Thymus (tissue), 14 donors: ENCODE measurements around the gene STARD8. TPM values are rescaled to one million over a fixed set of nuclear protein-coding genes. Genes with fewer than 3 reads are reported as not detected.
"Not testable (repeated sequence)": the region's sequence is repeated elsewhere in the genome, so short reads cannot be mapped to it uniquely, and the experiment has no call there.

Experiments
- DNase-seq, 9 donors: peaks; one replicate each; pipeline ENCODE4 v3.0.0-alpha.2; 2013; ENCODE audit warnings: low spot score in 9 of 9, low read depth in 6 of 9, missing footprints in 1 of 9
- H3K27ac ChIP-seq, 2 donors: one replicate each; pipeline ENCODE4 v1.5.1; 2013; ENCODE audit warnings: control low read depth in 1 of 2, low read depth in 1 of 2, low read length in 1 of 2, mild to moderate bottlenecking in 1 of 2, moderate library complexity in 1 of 2
- H3K27me3 ChIP-seq, 2 donors: one replicate each; pipeline ENCODE4 v1.5.1; 2013; ENCODE audit warnings: low read length in 1 of 2; ENCODE audit not compliant: control insufficient read depth in 2 of 2, insufficient read depth in 1 of 2
- H3K36me3 ChIP-seq, 2 donors: one replicate each; pipeline ENCODE4 v1.5.1; 2013; ENCODE audit warnings: low read length in 1 of 2, mild to moderate bottlenecking in 1 of 2, moderate library complexity in 1 of 2; ENCODE audit not compliant: control insufficient read depth in 2 of 2, insufficient read depth in 2 of 2
- H3K4me1 ChIP-seq, 2 donors: one replicate each; pipeline ENCODE4 v1.5.1; 2013; ENCODE audit warnings: low read length in 2 of 2; ENCODE audit not compliant: control insufficient read depth in 2 of 2, insufficient read depth in 2 of 2
- H3K4me3 ChIP-seq, 2 donors: one replicate each; pipeline ENCODE4 v1.5.1; 2013; ENCODE audit warnings: low read length in 2 of 2, control low read depth in 1 of 2, mild to moderate bottlenecking in 1 of 2
- H3K9me3 ChIP-seq, 2 donors: one replicate each; pipeline ENCODE4 v1.5.1; 2013; ENCODE audit warnings: low read length in 1 of 2, mild to moderate bottlenecking in 1 of 2; ENCODE audit not compliant: control insufficient read depth in 2 of 2, insufficient read depth in 1 of 2
- WGBS: extraction: QIAGEN DNeasy Blood & Tissue Kit; methylation state at CpG from one replicate; pipeline ENCODE4 v1.1.7; 2013; 5-methylcytosine and 5-hydroxymethylcytosine counted together
- long read RNA-seq, 10 donors: transcript quantifications; one replicate each; lab custom pipeline, GENCODE V29; 2026
- polyA plus RNA-seq: library from polyadenylated mRNA; stranded (reverse); fragments of 200-250 nt; gene quantifications from one replicate; pipeline ENCODE4 v1.2.3, GENCODE V29; 2013
- total RNA-seq: library from RNA; stranded (reverse); fragments of 120-200 nt; gene quantifications from one replicate; pipeline ENCODE4 v1.2.4, GENCODE V29; 2013
- donor health status: healthy.

The STARD8 gene, protein sequence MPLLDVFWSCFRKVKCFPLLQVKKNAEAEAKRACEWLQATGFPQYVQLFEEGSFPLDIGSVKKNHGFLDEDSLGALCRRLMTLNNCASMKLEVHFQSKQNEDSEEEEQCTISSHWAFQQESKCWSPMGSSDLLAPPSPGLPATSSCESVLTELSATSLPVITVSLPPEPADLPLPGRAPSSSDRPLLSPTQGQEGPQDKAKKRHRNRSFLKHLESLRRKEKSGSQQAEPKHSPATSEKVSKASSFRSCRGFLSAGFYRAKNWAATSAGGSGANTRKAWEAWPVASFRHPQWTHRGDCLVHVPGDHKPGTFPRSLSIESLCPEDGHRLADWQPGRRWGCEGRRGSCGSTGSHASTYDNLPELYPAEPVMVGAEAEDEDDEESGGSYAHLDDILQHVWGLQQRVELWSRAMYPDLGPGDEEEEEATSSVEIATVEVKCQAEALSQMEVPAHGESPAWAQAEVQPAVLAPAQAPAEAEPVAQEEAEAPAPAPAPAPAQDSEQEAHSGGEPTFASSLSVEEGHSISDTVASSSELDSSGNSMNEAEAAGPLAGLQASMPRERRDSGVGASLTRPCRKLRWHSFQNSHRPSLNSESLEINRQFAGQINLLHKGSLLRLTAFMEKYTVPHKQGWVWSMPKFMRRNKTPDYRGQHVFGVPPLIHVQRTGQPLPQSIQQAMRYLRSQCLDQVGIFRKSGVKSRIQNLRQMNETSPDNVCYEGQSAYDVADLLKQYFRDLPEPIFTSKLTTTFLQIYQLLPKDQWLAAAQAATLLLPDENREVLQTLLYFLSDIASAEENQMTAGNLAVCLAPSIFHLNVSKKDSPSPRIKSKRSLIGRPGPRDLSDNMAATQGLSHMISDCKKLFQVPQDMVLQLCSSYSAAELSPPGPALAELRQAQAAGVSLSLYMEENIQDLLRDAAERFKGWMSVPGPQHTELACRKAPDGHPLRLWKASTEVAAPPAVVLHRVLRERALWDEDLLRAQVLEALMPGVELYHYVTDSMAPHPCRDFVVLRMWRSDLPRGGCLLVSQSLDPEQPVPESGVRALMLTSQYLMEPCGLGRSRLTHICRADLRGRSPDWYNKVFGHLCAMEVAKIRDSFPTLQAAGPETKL
- total RNA-seq (1.9 TPM), polyA plus RNA-seq (2.8 TPM)
- long read RNA-seq, donor 1: 0 reads
- long read RNA-seq, donor 2, full-length matches to known transcripts: 2 of 2 reads
- long read RNA-seq, donor 2, partial matches to known transcripts: 0 of 2 reads
- long read RNA-seq, donor 2, other reads (novel, unspliced or antisense): 0 of 2 reads
- long read RNA-seq, donor 3: 0 reads
- long read RNA-seq, donor 4: 0 reads
- long read RNA-seq, donor 5: 0 reads
- long read RNA-seq, donor 6, full-length matches to known transcripts: 1 of 1 reads
- long read RNA-seq, donor 6, partial matches to known transcripts: 0 of 1 reads
- long read RNA-seq, donor 6, other reads (novel, unspliced or antisense): 0 of 1 reads
- long read RNA-seq, donor 7: 0 reads
- long read RNA-seq, donor 8: 0 reads
- long read RNA-seq, donor 9: 0 reads
- long read RNA-seq, donor 10: 0 reads

DNA sequence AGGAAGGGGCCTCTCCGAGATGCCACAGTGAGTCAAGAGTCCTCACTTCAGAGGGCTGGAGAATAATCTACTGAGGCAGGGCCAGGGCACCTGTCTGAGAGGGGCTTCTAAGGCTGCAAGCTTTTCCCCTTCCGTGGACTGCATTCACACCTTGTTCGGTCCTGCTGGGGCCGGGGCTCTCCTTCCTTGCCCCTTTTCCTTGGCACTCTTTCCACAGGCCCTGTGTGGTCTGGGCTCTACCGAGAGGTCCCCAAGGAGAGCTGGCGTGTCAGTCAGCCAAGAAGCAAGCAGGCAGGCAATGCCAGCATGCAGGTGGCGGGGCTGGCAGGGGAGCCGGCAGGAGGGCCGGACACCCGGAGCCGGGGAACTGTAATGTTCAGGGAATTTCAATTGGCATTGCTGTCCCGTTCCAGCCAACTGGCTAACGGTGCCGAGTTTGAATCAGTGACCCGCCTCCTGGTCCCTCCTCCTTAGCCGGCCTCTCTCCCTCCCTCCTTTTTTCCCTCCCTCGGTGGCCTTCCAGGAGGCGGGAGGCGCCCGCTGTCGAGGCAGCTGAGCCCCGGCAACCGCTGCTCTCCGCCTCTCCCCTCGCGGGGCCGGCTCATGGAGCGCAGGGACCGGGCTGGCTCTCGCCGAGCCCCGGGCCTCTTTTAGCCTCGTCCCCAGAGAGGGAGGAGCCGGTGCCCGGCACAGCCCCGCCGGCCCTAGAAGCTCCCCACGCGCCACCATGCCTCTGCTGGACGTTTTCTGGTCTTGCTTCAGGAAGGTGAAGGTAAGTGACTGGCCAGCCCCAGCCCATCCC, at the start of gene STARD8:
Gene STARD8, plus strand, starts transcription at position 511 of the 802 bp plus-strand sequence. Its CDS starts 217 bp downstream, at position 728.
- no peaks in the 10 kb centered on the region for H3K9me3 ChIP-seq
- no peak within 1 kb of the TSS for H3K27ac ChIP-seq
- WGBS: 33% methylated on average over 40 of the region's 40 CpGs
- no peak for DNase-seq
- H3K4me1 ChIP-seq: no peaks in the 10 kb centered on the region
- H3K4me3 ChIP-seq: no peak within 1 kb of the TSS
- peaks cover 0 to 23% of the 10 kb centered on the region in 2 donors for H3K27me3 ChIP-seq
- no peaks in the 10 kb centered on the region for H3K36me3 ChIP-seq

- DNase-seq: no peak
- WGBS: 67% methylated on average over 1 of the region's 1 CpG
- no peaks in the 10 kb centered on the region for H3K27me3 ChIP-seq
- H3K27ac ChIP-seq: no peak overlapping the region
- peaks cover 0 to 3% of the 10 kb centered on the region in 2 donors for H3K9me3 ChIP-seq
- H3K36me3 ChIP-seq: no peaks in the 10 kb centered on the region
- no peaks in the 10 kb centered on the region for H3K4me1 ChIP-seq
- no peak overlapping the region for H3K4me3 ChIP-seq
Observed at GRCh38 chrX:68598841-68599240, 48.6 kb upstream of the STARD8 start.

DNA sequence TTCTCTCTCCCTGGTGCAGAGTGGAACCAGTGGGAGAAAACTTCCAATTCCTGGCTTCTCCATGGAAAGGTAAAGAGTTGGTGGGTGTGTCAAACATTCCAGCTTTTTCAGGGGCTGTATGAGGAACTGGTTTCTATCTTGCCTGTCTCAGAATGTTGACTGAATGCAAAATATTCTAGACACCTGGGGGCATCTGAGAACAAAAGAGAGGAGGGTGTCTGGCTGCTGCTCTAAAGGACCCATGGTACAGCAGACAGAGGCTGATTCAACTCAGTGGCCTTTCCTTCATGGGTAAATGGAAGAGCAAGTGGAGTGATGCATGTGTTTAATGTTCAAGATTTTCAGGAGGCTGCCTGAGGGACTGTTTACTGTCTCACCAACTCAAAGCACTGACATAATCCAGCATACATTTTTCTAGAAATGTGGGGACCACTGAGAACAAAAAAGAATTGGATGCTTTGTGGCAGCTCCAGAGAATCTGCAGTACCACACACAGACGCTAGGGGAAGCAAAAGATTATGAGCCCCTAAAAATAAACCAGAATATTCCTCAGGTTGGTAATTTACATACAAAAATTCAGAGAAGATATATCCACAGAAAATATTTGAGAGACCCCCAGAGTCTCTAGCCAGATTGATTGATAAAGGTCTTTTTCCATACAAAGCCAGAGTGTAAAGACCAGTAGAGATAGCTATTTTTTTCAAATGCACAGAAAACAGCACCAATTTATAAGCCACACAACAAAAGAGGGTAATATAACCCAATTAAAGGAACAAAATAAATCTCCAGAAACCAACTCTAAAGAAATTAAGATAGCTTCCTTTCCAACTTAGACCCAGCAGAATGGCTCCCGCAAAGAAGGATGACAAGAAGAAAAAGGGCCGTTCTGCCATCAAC, 48.0 kb upstream of the STARD8 start:
- 68% methylated on average over 3 of the region's 3 CpGs for WGBS
- peak in 1 of 9 donors; percentile 6 for DNase-seq
- no peaks in the 10 kb centered on the region for H3K36me3 ChIP-seq
- no peak overlapping the region for H3K4me3 ChIP-seq
- H3K4me1 ChIP-seq: no peaks in the 10 kb centered on the region
- H3K27me3 ChIP-seq: no peaks in the 10 kb centered on the region
- peaks cover 0 to 3% of the 10 kb centered on the region in 2 donors for H3K9me3 ChIP-seq
- H3K27ac ChIP-seq: no peak overlapping the region

DNA sequence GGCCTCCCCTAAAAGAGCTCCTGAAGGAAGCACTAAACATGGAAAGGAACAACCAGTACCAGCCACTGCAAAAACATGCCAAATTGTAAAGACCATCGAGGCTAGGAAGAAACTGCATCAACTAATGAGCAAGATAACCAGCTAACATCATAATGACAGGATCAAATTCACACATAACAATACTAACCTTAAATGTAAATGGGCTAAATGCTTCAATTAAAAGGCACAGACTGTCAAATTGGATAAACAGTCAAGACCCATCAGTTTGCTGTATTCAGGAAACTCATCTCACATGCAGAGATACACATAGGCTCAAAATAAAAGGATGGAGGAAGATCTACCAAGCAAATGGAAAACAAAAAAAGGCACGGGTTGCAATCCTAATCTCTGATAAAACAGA, 43.2 kb upstream of the STARD8 start:
- not testable (repeated sequence) for H3K36me3 ChIP-seq, H3K27ac ChIP-seq, H3K4me3 ChIP-seq, H3K4me1 ChIP-seq, DNase-seq, H3K27me3 ChIP-seq, H3K9me3 ChIP-seq
- 68% methylated on average over 2 of the region's 2 CpGs for WGBS

DNA sequence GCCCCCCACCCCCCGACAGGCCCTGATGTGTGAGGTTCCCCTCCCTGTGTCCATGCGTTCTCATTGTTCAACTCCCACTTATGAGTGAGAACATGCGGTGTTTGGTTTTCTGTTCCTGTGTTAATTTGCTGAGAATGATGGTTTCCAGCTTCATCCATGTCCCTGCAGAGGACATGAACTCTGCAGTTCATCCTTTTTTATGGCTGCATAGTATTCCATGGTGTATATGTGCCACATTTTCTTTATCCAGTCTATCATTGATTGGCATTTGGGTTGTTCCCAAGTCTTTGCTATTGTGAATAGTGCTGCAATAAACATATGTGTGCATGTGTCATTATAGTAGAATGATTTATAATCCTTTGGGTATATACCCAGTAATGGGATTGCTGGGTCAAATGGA, 32.7 kb upstream of the STARD8 start:
- not testable (repeated sequence) for H3K4me3 ChIP-seq, H3K4me1 ChIP-seq, H3K36me3 ChIP-seq, H3K27ac ChIP-seq, H3K9me3 ChIP-seq, H3K27me3 ChIP-seq, DNase-seq
- 96% methylated on average over 3 of the region's 3 CpGs for WGBS

GRCh38 chrX:68627986-68628385, 19.5 kb upstream of the STARD8 start:
- WGBS: 97% methylated on average over 5 of the region's 5 CpGs

DNA sequence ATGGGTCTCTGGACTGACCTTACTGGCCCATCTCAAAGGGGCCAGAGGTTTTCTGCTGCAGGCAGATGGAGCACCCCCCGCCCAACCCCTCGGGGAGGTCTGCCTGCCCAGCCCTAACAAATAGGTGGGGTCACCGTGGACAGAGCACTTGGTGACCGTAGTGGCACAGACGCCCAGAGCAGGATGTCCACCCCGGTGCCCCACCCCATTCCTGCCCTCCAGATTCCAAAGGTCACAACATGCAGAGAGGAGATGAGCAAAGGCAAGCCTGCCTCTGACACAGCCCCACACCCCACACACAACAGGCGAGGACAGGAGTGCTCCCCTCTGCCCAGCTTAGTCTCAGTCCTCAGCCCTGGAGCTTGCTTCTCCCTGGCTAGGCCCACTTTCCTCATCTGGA, 17.5 kb upstream of the STARD8 start:
- H3K9me3 ChIP-seq, DNase-seq, H3K4me1 ChIP-seq, H3K4me3 ChIP-seq, H3K27ac ChIP-seq, H3K36me3 ChIP-seq, H3K27me3 ChIP-seq: not testable (repeated sequence)
- WGBS: 96% methylated on average over 4 of the region's 7 CpGs

More at GRCh38 chrX:68627986-68628385, 19.5 kb upstream of the STARD8 start:
- no peaks in the 10 kb centered on the region for H3K9me3 ChIP-seq
- DNase-seq: no peak
- H3K27ac ChIP-seq: no peak overlapping the region
- no peaks in the 10 kb centered on the region for H3K27me3 ChIP-seq
- no peak overlapping the region for H3K4me3 ChIP-seq
- no peaks in the 10 kb centered on the region for H3K36me3 ChIP-seq
- no peaks in the 10 kb centered on the region for H3K4me1 ChIP-seq
